NOMO-1 treated with dmso at 0.1 percent for 144 hours (cell line): ENCODE measurements around the gene SPAG17.

Experiments used
- DNase-seq: peaks from one replicate; lab custom pipeline; 2025; ENCODE audit not compliant: unreplicated experiment; lab: John Stamatoyannopoulos, UW

The SPAG17 gene

GRCh38 chr1:118122234-118123004 is 62.6 kb downstream of the SPAG17 start:
- DNase-seq = no peak

GRCh38 chr1:118118873-118119463 is 66.1 kb downstream of the SPAG17 start:
- DNase-seq = no peak

DNA sequence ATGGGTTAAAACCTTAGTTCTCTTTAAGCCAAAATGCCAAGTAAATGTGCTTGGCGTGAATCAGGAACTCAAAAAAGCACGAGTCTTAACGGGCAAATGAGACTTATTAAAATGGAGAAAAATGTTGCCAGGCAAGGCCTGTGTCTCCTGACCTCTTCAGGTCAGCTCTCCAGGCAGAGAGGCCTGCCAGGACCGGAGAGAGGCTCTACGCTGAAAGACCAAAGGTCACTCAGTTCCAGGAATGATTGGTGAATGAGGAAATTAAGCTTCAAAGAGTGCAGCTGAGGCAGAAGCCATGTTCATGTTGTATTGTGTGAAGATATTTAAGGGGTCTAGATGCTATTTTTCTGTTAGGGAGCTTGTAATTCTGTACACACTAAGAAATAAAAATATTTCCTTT is 66.6 kb downstream of the SPAG17 start:
- no peak for DNase-seq

- DNase-seq = no peak
Observed at GRCh38 chr1:118117521-118117920, 67.5 kb downstream of the SPAG17 start.

- no peak for DNase-seq
Observed at GRCh38 chr1:118116909-118117308, 68.1 kb downstream of the SPAG17 start.

DNA sequence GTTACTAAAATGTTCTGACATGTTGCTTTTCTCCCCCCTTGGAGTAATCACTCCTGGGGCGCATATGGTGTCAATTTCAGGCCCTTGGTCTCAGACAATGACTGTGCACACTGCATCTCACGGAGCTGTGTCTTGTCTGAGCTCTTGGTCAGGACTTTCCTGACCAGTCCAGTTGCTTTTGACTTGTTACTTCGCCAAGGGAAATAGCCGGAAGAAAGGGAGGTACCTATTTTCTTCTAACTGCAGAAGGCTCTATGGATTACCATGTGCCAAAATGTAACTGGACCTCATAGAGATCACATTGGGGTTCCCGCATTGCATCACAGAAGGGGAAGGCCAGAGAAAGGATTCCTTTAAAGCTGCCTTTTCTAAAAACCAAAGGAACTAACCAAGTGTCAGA is 68.6 kb downstream of the SPAG17 start:
- DNase-seq = no peak

GRCh38 chr1:118115567-118116295 is 69.3 kb downstream of the SPAG17 start:
- no peak for DNase-seq

DNA sequence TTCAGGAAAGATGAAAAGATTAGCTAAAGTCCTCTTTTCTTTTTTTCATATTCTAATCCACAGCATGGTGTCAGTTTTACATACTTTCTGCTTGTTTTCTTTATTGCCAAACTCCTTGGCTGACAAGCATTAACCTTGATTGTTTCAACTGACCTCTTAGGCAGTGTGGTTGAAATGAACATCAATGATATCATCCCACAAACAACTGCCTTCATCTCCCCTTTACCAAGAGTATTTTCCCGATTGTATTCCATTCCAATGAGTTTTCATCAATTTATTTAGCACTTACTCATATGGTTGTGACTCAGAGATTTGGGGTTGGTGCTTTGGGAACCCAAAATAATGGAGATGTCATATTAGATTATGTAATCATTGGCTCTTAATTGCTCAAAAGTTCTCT is 71.8 kb downstream of the SPAG17 start:
- DNase-seq = no peak

DNA sequence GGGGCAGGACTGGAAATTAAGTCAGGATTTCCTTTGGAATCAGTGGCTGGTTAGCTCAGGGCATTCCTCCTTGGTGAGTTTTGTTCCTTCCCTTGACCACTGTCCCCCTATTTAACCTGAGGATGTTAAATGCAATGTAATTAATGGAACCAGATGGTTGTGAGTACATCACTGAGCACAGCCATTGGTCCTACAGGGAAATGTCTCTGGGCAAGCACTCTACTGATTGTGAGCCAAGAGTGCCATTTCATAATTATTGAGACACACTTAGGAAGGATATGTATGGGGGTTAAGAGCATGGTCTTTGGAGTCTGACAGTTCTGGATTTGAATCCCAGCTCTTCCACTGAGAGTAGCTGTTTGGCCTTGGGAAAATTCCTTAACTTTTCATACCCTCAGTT is 74.4 kb downstream of the SPAG17 start:
- no peak for DNase-seq

GRCh38 chr1:118104951-118105350 is 80.1 kb downstream of the SPAG17 start:
- DNase-seq = no peak

DNA sequence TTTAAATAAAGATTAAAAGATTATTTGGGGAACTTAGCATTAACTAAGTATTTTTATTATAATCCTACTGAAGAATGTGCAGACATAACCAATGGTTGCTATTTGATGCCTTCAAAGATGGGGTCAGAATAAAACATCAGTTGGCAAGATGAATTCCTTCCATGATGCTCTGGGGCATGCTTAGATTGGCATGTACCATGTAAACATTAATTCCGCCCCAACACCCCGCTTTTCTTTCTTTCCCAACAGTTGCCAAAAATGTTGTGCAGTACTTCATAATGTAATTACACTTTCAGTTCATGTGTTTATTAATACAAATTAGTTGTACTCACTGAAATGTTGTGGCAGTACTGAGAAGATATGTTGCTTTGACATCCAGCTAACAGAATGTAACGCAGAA is 82.6 kb downstream of the SPAG17 start:
- DNase-seq = no peak

- DNase-seq = no peak
Observed at GRCh38 chr1:118101999-118102398, 83.0 kb downstream of the SPAG17 start.

GRCh38 chr1:118101515-118101844 is 83.5 kb downstream of the SPAG17 start:
- DNase-seq = no peak

DNA sequence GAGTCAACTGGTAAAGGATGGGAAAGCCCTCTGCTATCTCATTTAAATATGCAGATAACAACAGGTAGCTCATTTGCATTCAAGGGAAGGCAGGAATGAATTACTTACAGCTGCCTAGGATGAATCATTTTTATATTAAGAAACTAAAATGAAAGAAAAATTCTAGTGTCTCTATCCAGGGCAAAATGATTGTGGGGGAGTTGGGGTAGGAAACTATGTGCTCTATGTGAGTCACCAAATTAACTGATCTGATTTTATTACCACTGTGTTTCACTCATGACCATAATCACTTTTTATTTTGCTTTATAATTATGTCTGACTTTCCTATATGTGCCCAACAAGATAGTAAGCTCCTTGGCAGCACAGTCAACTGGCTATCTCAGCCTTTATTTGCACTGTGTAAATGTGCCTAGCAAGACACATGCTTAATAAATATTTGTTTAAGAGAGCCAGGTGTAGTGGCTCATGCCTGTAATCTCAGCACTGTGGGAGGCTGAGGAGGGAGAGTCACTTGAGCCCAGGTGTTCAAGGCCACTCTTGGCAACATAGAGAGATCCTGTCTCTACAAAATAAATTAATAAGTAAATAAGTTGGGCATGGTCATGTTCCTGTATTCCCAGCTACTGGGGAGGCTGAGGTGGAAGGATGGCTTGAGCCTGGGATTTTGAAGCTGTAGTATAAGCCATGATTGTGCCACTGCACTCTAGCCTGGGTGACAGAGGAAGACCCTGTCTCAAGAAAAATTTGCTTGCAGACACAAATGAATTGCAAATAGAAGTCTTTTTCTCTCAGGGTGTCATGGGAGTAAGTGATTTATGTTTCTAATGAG is 84.1 kb downstream of the SPAG17 start:
- no peak for DNase-seq

- DNase-seq = no peak
Observed at GRCh38 chr1:118099686-118100085, 85.3 kb downstream of the SPAG17 start.

GRCh38 chr1:118097622-118098348 is 87.2 kb downstream of the SPAG17 start:
- DNase-seq = no peak

- no peak for DNase-seq
Observed at GRCh38 chr1:118093017-118093416, 92.0 kb downstream of the SPAG17 start.

DNA sequence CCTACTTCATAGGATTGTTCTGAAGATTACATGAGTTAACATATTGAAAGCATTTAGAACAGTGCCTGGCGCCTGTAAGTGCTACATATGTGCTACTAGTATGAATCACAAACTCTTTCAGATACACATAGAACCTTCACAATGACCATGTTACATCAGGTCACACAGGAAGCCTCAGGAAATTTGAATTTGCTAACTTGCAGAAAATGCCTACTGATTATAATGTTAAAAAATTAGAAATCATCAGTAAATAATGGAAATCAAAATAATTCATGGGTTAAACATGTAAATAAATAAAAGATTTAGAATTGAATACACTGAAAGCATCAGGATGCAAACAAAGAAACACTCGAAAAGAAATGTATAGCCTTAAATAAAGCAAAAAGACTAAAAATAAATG is 94.9 kb downstream of the SPAG17 start:
- DNase-seq = no peak

- no peak for DNase-seq
Observed at GRCh38 chr1:118085365-118085764, 99.7 kb downstream of the SPAG17 start.

DNA sequence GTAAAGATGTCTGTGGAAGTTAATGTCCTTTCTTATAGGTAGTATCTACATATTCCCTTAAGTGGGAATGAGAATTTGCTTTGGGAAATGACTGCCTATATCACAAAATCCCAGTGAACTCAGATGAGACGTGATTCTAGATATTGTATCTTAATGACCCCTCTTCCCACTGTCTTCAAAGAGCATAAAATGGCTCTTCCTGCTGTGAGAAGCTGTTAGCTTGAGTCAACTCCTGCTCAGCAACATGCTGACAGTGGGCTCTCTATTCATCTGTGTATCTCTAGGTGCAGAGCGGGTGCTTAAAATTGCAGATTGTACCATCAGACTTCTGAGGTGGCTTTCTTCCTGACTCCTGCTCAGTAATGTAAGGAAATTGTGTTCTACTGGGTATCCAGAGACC is 100.6 kb downstream of the SPAG17 start:
- no peak for DNase-seq

DNA sequence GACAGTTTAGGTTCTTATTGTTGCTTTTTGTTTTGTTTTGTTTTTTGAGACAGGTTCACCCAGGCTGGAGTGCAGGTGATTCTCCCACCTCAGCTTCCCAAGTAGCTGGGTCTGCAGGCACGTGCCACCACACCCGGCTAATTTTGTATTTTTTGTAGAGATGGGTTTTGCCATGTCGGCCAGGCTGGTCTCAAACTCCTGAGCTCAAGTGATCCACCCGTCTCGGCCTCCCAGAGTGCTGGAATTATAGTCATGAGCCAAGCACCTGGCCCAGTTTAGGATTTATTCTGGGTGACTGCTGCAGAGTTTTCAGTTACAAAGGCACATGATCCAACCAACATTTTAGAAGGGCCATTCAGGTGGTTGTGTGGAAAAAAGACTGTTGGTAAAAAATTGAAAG is 102.0 kb downstream of the SPAG17 start:
- no peak for DNase-seq
